GM19467 (cell line): ENCODE measurements around the gene RFX3.

ENCODE experiments used
- ATAC-seq: cut with Tn5 transposase; IDR thresholded peaks from one replicate; pipeline ENCODE4 v1.9.1; 2021; ENCODE audit warnings: mild to moderate bottlenecking, moderate library complexity; ENCODE audit not compliant: unreplicated experiment

RFX3 gene

DNA sequence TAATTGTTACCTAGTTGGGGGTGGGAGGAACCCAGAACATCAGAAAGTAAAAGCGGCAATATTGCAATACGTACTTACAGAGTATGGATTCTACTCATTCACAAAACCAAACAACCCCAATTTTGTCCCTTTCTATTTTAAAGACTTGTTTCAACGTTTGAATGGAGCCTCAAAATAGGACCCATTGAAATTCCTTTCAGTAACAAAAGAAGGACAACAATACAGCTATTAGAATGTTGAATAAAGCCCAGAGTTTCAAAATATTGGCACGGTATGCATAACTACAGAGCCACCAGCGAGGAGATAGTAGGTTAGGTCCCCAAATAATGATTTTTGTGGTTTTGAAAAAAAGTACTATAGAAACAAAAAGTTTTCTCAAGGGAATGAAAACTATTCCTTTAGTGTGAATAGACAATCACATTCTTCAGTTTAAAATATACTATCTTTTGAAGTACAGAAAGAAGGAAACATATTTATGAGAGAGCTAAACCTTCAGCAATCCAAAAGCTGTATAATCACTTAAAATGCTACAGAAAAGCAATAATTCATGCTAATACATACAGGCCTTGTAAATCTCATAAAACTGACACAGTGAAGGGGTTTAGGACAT lies 235.5 kb downstream of the RFX3 start:
- no peak for ATAC-seq

DNA sequence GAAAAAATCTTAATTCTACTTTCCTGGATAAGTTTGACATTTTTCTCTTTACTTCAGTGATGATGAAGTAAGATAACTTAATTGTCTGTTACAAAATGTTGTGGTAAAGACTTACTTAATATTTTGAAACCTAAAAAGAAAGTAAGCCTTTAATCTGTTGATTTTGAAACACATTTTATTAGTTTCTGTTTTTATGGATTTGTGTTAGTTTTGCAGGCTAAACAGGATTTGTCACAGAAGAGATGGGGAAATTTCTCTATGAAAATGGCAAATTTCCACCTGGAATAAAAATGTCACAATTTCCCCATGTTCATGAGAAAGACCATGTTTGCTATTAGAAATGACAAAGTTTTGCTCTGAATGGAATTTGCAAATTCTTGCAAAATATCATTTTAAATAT lies 237.1 kb downstream of the RFX3 start:
- no peak for ATAC-seq

- no peak for ATAC-seq
Observed at GRCh38 chr9:3285365-3286161, 240.2 kb downstream of the RFX3 start.

GRCh38 chr9:3282365-3282764 lies 243.4 kb downstream of the RFX3 start:
- ATAC-seq = no peak

GRCh38 chr9:3281399-3281798 lies 244.4 kb downstream of the RFX3 start:
- ATAC-seq = peak; percentile 63

GRCh38 chr9:3277200-3277599 lies 248.6 kb downstream of the RFX3 start:
- ATAC-seq = no peak

DNA sequence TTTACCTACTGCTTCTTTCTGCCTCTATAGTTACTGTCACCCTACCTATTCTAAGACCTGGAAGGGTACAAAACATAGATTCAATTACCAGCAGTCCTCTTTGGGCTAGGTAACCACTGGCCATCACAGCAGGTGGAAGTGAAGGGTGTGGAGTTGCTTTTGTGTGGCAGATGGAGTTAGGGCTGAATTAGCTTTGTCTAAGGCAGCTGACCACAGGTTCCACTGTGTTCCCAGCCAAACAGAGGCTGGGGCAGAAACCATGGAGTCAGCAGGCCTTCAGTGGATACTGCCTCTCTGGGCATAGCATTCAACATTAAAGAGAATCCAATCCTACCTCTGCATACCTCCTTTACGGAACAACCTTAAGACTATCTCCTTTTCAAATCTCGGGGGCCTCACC lies 254.2 kb downstream of the RFX3 start:
- ATAC-seq = no peak

DNA sequence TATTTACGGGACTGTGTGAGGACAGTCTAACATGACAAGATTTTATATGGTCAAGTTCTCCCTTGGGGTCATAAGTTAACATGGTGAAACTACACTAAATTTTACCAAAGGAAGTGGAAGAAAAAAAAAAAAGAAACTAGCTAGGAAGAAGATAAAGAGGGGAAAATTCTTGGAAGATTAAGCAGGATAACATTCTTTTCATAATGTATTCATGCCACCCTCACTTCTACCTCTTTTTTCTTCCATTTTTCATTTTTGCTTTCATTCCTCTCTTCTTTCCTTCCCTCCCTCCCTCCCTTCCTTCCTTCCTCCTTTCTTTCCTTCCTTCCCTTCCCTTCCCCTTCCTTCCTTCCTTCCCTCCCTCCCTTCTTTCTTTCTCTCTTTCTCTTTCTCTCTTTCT lies 254.6 kb downstream of the RFX3 start:
- no peak for ATAC-seq

DNA sequence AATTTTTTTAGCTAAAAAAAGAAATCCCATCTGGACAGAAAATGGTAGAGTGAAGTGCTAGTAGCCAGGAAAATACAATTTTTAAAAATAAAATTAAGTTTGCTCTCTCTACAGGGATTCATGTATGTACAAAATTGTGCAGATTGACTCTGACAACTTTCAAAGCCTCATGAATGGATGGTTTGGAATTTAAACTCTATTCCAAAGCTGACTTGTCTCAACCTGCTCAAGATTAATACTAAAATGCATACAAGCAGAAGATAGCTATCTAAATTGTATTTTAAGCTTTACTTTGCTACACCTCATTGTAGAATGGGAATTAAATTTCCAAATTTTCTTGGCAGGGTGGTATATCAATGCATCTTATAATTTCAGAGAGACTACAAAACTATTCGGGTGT lies 257.6 kb downstream of the RFX3 start:
- no peak for ATAC-seq

DNA sequence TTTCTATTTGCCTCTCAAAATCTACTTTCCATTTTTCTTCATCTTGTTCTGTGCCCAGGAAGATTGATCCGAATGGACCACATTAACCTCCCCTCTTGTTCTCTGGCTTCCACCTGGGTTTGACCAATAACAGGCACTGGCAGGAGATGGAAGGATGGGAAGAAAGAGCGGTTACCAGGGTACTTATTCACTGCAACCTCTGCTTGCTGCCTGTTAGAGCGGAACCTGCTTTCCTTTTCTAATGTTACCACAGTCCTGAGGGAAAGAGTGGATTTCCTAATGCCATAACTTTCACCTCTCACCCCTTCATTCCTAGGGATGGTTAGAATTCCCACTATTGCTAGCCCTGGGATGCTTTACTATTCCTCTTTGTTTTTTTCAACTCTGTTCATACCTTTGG lies 262.1 kb downstream of the RFX3 start:
- ATAC-seq = no peak

GRCh38 chr9:3262826-3263529 lies 262.8 kb downstream of the RFX3 start:
- ATAC-seq = no peak

DNA sequence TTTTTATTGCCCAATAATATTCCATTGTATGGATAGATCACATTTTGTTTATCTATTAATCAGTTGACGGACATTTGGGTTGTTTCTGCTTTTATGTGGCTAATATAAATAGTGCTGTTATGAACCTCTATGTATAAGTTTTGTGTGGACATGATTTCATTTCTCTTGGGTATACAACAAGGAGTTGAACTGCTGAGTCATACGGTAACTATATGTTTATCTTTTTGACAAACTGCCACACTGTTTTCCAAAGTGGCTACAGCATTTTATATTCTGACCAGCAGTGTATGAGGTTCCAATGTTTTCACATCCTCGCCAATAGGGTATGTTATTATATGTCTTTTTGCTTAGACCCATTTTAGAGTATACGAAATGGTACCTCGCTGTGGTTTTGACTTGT lies 264.3 kb downstream of the RFX3 start:
- ATAC-seq = no peak

DNA sequence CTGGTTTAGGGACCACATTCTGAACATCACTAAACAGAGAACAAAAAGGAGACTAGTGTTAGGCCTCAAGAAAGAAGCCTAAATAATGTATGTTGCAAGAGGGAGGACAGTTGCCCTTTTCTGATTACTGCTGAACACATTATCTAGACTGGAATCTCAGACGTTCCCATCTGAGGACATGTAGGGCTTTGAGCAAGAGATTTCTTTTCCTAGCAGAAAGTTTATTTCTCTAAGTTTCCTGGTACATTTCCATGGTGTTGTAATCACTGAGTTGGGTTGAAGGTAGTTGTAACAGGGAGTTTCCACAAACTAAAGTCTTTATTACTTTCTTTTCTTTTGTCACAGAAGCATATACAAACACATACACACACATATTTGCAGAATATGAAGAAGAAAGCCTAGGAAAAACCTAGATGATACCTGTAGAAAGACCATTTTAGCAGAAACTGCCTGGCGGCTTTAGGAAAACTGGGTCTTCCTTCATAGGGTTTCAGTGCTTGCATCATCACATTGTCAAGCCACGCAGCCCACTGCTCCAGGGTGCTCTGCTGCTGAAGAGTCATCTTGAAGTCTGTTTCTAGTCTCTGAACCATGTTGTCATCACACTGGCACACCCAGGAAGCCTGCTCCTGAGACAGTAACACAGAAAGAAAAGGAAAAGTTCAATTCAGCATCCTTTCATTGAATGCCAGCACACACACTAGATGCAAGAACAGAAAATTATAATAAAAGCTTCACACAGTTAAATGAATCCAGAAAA lies 269.1 kb downstream of the RFX3 start:
- ATAC-seq = no peak

DNA sequence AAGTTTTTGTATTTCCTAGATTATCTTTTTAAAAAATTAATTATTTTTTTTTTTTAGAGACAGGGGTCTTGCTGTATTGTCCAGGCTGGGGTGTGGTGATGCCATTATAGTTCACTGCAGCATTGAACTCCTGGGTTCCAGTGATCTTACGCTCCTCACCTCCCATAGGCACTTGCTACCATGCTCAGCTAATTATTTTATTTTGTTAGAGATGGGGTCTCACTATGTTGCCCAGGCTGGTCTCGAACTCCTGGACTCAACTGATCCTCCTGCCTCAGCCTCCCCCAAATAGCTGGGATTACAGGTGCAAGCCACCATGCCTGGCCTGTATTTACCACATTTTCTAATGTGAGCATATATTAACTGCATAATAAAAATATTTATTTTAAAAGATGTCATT lies 274.5 kb downstream of the RFX3 start:
- no peak for ATAC-seq

DNA sequence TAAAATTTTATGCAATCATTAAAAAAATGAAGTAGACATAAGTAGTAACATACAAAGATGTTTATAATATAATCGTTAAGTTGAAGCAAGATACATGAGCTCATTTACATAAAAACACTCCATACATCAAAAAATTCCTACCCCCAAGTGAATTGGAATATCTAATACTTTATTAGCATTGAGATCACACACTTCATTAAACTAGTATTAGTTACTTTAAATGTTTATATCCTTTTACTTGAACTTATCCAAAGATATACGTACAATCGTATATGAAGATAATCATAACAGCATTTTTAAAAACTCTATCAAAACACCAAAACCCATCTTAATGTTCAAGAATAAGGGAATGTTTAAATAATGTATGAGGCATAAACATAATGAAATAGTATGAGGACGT lies 275.1 kb downstream of the RFX3 start:
- ATAC-seq = no peak

DNA sequence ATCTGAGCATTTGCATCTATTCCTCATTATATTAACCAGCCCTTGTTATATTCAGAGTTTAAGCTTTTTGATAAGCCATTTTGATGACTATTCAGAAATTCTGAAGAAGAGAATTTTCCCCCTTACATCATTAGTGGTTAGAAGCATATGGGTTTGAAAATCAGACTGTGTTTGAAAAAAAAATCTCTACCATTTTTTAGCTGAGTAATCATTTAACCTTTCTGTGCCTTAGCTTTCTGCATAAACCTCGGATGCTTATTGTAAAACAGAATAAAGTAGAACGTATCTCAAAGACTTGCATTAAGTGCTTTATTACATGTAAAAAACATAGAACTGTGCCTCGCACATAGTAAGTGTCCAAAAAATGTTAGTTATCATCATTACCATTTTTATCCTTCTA lies 278.6 kb downstream of the RFX3 start:
- ATAC-seq = no peak

DNA sequence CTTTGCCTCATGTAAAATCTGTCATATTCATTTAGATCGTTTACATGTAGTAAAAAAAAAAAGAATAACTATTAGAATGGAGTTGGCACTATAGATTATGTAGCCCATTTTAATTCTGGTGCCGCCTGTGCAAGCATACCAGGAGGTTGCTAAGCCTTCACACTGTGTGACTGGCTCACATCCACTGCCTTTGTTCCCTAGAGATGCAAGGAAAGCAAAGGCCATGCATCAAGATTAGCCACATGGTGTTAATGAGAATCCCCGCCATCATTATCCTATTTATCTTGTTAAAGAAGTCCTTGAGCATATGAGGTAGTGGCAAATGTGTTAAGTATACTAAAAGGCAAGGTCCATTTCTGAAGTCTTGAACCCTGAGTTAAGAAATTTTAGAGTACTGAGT lies 279.6 kb downstream of the RFX3 start:
- ATAC-seq = no peak

GRCh38 chr9:3244963-3245653 lies 280.7 kb downstream of the RFX3 start:
- no peak for ATAC-seq

- no peak for ATAC-seq
Observed at GRCh38 chr9:3243683-3244082, 282.1 kb downstream of the RFX3 start.

- ATAC-seq = no peak
Observed at GRCh38 chr9:3241290-3241689, 284.5 kb downstream of the RFX3 start.
